HG02840 (cell line): ENCODE results near the gene ZNF555.

Source experiments
- ATAC-seq: cut with Tn5 transposase; IDR thresholded peaks from one replicate; pipeline ENCODE4 v1.9.1; 2021; ENCODE audit warnings: mild to moderate bottlenecking, moderate library complexity, moderate number of reproducible peaks; ENCODE audit not compliant: unreplicated experiment, low FRiP score

Gene ZNF555

DNA sequence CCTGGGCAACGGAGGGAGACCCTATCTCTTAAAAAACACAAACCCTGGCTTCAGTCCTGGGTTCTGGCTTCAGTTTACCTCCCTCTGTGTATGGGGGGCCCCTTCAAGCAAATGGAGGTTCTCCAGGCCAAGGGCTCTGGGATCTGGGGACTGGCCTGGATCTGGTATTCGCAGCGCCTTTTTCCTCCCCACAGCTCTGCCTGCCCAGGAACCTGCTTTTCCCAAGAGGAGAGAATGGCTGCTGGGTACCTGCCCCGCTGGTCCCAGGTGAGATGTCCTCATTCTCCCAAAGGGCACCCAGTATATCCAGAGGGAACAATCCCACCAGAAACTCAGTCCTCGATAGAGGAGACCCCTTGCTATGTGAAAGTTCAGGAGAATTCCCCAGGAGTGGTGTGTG lies 18.4 kb upstream of the ZNF555 start:
- ATAC-seq: no peak

DNA sequence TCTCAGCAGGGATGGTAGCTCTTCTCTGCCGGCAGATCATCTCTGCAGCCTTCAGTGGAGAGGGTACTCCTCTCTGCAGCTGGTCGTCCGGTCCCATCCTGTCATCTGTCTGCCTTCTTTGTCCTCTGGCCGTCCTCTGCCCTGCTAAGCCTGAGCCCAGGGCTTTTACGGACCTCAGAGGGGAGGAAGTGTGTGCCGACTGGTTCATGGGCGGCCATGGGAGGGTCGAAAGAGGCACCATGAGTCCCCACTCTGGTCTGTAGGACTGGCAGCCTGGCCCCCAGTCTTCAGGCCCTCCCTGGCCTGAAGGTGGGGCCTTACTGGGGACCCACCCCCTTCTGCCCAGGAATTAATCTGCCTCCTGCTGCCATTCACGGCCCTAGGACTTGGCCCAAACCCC lies 17.6 kb upstream of the ZNF555 start:
- no peak for ATAC-seq

DNA sequence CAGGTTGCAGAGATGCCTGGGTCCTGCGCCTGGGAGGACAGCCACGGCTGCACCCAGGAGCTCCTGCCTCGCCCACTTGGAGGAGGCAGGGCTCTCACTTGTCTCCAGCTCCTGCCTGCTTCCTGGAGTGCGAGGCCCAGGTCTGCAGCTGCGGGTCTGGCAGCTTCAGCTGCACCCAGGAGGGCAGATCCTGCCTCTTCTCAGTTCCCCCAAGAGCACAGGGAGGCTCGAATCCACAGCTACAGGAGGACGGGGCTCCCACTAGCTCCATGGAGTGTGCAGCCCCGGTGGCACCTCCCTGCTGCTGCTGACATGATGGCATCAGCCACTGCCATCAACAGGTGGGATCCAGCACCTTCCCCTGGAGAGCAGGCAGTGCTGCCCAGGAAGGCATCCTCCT lies 17.1 kb upstream of the ZNF555 start:
- ATAC-seq: no peak

DNA sequence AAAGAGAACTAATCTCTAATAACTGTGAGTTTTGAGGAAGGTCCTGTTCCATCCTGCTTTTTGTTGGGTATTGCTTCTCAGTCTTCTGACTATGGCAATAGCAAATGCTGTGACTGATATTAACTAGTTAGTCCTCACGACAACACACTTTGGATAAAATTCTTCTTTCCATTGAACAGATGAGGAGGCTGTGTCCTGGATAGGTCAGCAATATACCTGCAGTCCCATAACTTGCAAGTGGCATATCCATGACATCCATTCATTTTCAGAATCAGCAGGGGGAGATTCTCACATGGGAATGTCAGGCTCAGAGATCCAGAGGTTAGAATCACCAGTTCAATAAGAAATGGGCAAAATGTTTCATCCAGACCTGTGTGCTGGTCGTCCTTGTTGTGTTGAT lies 14.3 kb upstream of the ZNF555 start:
- no peak for ATAC-seq

DNA sequence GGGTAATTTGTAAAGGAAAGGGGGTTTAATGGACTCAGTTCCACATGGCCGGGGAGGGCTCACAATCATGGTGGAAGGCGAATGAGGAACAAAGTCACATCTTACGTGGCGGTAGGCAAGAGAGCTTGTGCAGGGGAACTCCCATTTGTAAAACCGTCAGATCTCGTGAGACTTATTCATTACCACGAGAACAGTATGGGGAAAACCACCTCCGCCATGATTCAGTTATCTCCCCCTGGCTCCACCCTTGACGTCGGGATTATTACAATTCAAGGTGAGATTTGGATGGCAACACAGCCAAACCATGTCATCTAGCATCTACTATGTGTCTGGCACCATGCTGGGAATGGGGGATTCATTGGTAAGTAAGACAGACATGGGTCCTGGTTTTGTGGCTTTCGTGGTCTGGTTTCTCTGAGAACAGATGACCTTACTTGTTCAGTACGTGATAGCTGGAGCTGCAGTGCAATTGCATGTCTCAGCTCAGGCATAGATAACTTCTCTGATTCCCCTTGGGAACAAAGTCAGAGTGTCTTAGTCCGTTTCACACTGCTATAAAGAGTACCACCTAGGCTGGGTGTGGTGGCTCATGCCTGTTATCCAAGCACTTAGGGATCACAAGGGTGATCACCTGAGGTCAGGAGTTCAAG lies 13.3 kb upstream of the ZNF555 start:
- ATAC-seq: no peak

DNA sequence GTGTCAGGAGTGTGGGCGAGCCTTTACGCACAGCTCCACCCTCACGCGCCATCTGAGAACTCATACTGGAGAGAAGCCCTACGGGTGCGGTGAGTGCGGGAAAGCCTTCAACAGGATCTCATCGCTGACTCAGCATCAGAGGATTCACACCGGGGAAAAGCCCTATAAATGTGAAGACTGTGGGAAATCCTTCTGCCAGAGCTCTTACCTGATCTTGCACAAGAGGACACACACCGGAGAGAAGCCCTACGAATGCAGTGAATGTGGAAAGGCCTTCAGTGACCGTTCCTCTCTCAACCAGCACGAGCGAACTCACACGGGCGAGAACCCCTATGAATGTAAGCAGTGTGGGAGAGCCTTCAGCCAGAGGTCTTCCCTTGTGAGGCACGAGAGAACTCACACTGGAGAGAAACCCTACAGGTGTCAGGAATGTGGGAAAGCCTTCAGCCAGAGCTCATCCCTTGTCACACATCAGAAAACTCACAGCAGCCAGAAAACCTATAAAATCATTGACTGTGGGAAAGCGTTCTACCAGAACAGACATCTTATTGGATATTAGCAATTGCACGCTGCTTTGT lies 6.9 kb upstream of the ZNF555 start:
- ATAC-seq: no peak

DNA sequence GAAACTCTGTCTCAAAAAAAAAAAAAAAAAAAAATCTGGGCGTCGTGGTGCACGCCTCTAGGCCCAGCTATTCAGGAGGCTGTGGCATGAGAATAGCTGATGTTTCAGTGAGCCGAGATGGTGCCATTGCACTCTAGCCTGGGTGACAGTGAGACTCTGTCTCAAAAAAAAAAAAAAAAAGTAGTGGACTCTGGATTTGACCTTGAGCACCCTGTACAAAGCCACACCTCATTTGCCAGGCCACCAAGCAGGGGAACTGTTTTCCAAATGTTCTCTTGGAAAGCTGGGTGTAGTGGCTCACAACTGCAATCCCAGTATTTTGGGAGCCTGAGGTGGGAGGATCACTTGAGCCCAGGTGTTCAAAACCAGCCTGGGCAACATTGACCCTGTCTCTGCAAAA lies 3.8 kb upstream of the ZNF555 start:
- no peak for ATAC-seq

DNA sequence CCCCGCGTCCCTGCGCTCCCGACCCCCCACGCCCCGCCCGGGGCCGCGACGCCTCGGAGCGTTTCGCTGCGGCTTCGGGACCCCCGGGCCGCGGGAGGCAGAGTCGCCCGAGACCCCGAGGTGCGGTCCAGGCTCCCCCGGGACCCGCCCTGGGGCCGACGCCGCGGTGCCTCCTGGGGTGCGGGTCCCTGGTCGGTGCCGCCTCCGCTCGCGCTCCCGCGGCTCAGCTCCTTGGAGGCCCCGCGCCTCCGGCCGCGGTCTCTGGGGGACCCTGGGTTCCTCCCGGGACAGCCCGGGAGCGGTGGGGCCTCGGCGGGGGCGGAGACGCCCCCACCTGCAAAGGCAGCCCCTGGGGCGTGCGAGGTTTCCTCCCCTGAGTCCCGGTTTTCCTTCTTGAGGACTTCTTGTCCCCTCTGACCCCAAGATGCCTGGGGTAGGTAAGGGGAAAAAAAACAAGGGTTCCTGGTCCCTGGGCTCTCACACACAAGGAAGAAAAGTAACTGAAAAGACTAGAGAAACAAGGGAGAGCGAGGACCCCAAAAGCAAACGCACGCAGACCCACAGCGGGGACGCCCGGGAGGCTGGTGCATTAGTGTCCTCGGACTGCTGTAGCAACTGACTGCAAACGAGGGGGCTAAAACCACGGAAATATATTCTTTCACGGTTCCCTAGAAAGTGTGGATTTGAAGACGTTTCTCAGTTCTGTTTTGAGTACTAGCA lies 740 bp downstream of the ZNF555 start:
- ATAC-seq: no peak

DNA sequence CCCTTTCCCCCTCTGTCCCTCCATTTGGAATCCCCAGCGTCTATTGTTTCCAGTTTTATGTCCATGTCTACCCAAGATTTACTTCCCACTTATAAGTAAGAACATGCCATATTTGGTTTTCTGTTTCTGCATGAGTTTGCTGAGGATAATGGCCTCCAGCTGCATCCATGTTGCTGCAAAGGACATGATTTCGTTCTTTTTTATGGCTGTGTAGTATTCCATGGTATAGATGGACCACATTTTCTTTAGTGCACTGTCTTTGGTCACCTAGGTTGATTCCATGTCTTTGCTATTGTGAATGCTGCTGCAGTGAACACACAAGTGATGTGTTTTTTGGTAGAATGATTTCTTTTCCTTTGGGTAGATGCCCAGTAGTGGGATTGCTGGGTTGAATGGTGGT lies 3.8 kb downstream of the ZNF555 start:
- no peak for ATAC-seq

DNA sequence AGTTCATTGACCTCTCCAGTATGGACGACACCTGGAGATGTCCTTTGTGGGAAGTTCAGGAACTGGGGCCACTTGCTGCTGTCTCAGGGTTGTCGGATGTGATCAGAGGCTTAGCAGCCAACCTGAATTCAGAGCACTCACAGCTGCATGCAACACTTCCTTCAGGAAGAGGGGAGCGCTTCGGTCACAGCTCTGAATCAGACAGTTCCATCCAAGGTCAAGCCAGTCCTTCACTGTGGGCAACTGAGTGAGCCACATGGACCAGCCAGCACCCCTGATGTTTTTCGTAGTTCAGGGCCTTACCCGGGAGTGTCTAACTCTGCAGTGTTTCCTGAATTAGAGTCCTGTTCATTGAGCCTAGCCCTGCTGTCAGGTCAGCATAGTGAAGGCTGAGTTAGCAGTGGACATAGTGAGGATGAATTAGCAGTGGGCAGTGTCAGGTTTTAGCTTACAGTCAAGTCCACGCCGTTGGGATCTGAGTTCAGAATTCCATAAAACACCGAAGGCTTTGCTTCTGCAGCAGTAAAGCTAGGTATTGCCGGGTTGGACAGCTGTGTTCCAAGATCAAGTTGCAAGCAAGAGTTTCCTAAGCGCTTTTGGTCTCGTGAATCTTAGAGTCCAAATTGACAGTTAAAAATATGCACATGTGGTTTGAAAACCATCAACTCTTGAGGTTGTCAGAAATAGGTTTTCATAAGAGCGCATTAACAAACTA lies 5.1 kb downstream of the ZNF555 start:
- no peak for ATAC-seq

DNA sequence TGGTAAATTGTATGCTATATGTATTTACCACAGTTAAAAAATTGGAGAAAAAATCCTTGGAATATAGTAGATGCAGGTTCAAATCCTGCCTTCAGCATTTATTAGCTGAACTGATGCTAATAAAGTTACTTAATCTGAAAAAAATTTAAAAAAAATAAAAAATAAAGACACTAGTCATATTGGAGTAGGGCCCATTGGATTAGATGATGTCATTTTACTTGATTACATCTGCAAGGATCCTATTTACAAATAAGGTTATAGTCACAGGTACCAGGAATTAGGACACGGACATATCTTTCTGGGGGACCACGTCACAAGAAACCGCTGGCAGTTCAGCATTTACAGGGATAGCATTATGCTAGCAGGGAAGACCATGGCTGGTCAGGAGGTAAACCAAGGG lies 6.2 kb downstream of the ZNF555 start:
- no peak for ATAC-seq

DNA sequence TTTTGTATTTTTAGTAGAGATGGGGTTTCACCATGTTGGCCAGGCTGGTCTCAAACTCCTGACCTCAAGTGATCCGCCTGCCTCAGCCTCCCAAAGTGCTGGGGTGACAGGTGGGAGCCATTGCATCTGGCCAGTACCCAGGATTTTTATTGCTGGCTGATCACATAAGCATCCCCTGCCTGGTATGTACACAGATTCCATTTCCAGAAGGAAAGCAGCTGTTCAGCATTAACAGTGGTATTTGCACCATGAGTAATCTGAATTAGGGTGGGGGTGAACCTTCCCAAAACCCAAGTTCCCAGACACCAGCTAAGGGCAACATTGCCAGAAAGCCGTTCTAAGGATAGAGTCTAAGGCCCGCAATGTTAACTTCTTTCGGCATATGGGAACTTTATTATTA lies 7.3 kb downstream of the ZNF555 start:
- no peak for ATAC-seq

DNA sequence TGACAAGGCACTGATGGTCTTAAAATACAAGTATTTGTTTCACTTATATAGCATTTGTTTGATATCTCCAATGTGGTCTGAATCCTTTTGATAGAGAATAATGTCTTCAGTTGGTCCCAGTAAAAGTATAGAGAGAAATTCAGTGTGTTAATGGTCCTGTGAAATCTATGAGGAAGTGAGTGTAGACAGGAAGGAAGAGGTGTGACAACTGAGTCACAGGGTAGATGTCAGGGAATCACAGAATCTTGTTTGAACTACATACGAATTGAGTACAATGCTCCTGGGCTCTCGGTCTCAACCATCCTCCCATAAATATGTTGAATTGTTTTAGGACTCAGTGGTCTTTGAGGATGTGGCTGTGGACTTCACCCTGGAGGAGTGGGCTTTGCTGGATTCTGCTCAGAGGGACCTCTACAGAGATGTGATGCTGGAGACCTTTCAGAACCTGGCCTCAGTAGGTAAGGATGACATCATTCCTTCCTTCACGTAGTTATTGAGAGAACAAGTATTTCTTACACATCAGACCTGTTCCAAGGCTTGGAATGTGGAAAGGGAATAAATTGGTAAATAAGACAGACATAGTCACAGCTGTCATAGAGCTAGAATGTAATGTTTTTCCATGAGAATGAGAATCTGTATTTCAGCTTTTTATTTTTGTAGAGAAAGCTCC lies 9.1 kb downstream of the ZNF555 start:
- ATAC-seq: no peak

DNA sequence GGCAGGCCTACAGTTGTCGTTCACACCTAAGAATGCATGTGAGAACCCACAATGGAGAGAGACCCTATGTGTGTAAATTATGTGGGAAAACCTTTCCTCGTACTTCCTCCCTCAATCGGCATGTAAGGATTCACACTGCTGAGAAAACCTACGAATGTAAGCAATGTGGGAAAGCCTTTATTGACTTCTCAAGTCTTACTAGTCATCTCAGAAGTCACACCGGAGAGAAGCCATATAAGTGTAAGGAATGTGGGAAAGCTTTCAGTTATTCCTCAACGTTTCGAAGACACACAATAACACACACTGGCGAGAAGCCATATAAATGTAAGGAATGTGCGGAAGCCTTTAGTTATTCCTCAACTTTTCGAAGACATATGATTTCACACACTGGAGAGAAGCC lies 11.3 kb downstream of the ZNF555 start:
- no peak for ATAC-seq

DNA sequence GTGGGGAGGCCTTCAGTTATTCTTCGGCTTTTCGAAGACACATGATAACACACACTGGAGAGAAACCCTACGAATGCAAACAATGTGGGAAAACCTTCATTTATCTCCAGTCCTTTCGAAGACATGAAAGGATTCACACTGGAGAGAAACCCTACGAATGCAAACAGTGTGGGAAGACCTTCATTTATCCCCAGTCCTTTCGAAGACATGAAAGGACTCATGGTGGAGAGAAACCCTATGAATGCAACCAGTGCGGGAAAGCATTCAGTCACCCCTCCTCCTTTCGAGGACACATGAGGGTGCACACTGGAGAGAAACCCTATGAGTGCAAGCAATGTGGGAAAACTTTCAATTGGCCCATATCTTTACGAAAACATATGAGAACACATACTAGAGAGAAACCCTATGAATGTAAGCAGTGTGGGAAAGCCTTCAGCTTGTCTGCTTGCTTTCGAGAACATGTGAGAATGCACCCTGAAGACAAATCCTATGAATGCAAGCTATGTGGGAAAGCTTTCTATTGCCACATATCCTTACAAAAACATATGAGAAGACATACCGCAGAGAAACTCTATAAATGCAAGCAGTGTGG lies 11.8 kb downstream of the ZNF555 start:
- no peak for ATAC-seq

DNA sequence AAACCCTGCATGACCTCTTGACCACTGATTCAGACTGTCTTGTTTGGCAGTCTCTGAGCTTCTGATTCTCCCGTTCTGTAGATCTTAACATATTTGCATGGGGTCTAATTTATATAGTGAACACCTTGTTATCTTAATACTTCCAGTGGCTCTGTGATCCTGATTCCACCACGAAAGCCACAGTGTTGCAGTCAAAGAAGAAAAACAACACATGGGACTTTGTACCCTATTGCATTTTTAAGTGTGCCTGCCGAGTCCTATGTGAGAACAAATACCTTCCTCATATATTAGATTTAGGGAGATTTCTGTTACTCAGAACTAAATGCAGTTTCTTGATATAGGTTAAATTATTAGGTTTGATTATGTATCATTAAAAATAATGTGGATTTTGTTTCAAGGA lies 13.6 kb downstream of the ZNF555 start:
- ATAC-seq: no peak

DNA sequence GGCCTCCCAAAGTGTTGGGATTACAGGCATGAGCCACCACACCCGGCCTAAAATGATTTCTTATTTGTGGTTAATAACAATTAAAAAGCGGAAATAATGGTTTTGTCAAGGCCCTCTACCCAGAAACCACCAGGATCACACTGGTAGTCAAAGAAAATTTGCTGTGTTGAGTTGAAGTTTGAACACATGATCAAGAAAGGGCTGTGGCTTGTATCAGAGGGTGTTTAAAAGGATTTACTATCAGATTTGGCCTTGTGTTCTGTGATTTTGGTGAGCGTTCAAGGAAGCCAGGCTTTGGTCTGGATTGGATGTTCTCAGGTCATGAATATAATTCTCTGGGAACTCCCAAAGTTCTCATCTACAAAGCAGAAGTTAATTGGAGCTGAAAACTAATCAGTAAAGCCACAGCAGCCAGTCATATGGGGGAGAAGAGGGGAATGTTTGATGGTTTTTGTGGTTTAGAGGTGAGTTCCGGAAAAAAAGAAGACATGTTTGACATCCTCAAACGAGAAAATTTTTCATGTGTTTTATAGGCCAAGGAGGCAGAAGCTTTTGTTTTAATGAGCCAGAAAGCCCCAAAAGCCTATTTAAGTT lies 15.3 kb downstream of the ZNF555 start:
- no peak for ATAC-seq

DNA sequence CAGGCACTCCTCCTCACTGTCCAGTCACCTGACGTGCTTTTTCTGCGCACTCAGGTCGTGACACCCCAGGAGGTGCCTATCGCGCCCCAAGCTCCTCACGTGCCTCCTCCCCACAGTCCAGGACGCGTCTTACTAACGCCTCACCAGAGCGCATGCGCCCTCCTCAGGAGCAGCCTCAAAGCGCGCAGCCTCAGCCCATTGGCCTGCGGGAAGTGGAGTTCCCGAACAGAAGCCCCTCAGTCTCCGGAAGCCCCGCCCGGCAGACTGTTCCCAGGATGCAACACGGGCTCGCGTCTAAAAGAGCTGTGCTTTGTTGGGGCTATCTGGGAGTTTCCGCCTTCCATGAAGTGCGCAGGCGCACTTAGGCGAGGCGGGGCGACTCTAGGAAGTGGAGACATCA lies 17.6 kb downstream of the ZNF555 start:
- no peak for ATAC-seq

DNA sequence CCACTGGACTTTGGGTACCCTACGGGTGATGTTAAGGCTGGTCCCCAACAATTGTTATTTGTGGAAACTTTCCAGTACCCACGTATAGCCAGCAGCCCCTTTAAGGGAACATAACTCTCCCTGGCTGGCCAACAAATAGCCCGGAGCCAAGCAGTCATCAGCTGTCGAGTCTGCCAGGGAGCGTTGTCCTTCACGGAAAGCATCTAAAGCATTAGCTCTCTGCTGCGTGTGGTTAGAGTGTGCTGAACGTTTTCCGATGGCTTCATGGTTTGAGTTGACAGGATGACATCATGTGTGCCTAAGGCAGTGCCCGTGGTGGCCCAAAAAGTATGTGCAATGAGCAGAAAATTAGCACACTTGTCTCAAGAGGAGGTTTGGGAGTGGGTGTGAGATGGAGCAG lies 22.5 kb downstream of the ZNF555 start:
- no peak for ATAC-seq
